ENCODE measurements around the gene IFNA21. TPM values are rescaled to one million over a fixed set of nuclear protein-coding genes. Genes with fewer than 3 reads are reported as not detected.

IFNA21 gene
- total RNA-seq, 1 experiment from 2014 or later: not detected

- DNase-seq (ENCODE audit: low read depth): no peak
Measured at GRCh38 chr9:21144603-21145002, 21.9 kb downstream of the IFNA21 start.

GRCh38 chr9:21141427-21141882 is 25.0 kb downstream of the IFNA21 start, which contains the start of gene IFNW1:
Gene IFNW1 (minus strand): TSS chr9:21141832. CDS start chr9:21141570, 262 bp downstream.
- no peak for DNase-seq (ENCODE audit: low read depth)

- no peak for DNase-seq (ENCODE audit: low read depth)
Measured at GRCh38 chr9:21137020-21137419, 29.4 kb downstream of the IFNA21 start.

- no peak for DNase-seq (ENCODE audit: low read depth)
Measured at GRCh38 chr9:21135736-21136135, 30.7 kb downstream of the IFNA21 start.

GRCh38 chr9:21128186-21128585 is 38.3 kb downstream of the IFNA21 start:
- DNase-seq (ENCODE audit: low read depth): peak; percentile 12

GRCh38 chr9:21121595-21122251 is 44.7 kb downstream of the IFNA21 start:
- no peak for DNase-seq (ENCODE audit: low read depth)

- DNase-seq (ENCODE audit: low read depth): no peak
Measured at GRCh38 chr9:21121079-21121478, 45.4 kb downstream of the IFNA21 start.

- DNase-seq (ENCODE audit: low read depth): no peak
Measured at GRCh38 chr9:21119093-21119770, 47.2 kb downstream of the IFNA21 start.

Other genes starting within 250 kb of the IFNA21 start
- gene HACD4, start 135.0 kb downstream of the IFNA21 start, total RNA-seq (2014; rRNA removed): 0.34 and 0.38 TPM in 2 replicates
- gene IFNB1, start 88.7 kb downstream of the IFNA21 start, total RNA-seq (2014; rRNA removed): not detected in 2 replicates
- gene IFNW1, start 24.8 kb downstream of the IFNA21 start, total RNA-seq (2014; rRNA removed): not detected in 2 replicates
- not detected in 2 replicates for gene IFNA4, start 20.9 kb upstream of the IFNA21 start, total RNA-seq (2014; rRNA removed)
- not detected in 2 replicates for gene IFNA7, start 35.5 kb upstream of the IFNA21 start, total RNA-seq (2014; rRNA removed)
- not detected in 2 replicates for gene IFNA10, start 40.5 kb upstream of the IFNA21 start, total RNA-seq (2014; rRNA removed)
- gene IFNA16, start 50.7 kb upstream of the IFNA21 start, total RNA-seq (2014; rRNA removed): not detected in 2 replicates
- not detected in 2 replicates for gene IFNA17, start 61.6 kb upstream of the IFNA21 start, total RNA-seq (2014; rRNA removed)
- not detected in 2 replicates for gene IFNA14, start 73.3 kb upstream of the IFNA21 start, total RNA-seq (2014; rRNA removed)
- not detected in 2 replicates for gene IFNA5, start 138.7 kb upstream of the IFNA21 start, total RNA-seq (2014; rRNA removed)
- gene KLHL9, start 168.7 kb upstream of the IFNA21 start, total RNA-seq (2014; rRNA removed): 35.5 and 39.4 TPM in 2 replicates
- gene IFNA6, start 184.2 kb upstream of the IFNA21 start, total RNA-seq (2014; rRNA removed): not detected in 2 replicates
- not detected in 2 replicates for gene IFNA13, start 201.4 kb upstream of the IFNA21 start, total RNA-seq (2014; rRNA removed)
- gene IFNA2, start 218.7 kb upstream of the IFNA21 start, total RNA-seq (2014; rRNA removed): not detected in 2 replicates
- gene IFNA8, start 242.5 kb upstream of the IFNA21 start, total RNA-seq (2014; rRNA removed): not detected in 2 replicates

Data from LHCN-M2 (cell line).